Measurements from ENCODE around the gene RHBDD1. TPM values are rescaled to one million over a fixed set of nuclear protein-coding genes. Genes with fewer than 3 reads are reported as not detected.

Gene RHBDD1
- total RNA-seq, 1 donor from 2014 or later, result 29.9 TPM

- Mint-ChIP-seq H3K27me3 (ENCODE audit: unreplicated experiment) (no peaks in the 10 kb centered on the region), H3K4me3 (ENCODE audit: unreplicated experiment) (peak overlapping the region; percentile 86), H3K4me1 (ENCODE audit: low read depth, unreplicated experiment) (peaks cover 34% of the 10 kb centered on the region), H3K9me3 (ENCODE audit: unreplicated experiment) (peaks cover 2% of the 10 kb centered on the region), H3K27ac (ENCODE audit: unreplicated experiment) (peak overlapping the region; percentile 78), H3K36me3 (ENCODE audit: unreplicated experiment) (no peaks in the 10 kb centered on the region)
- TF ChIP-seq CTCF (IDR thresholded peaks at IDR 0.05; ENCODE audit: partially characterized antibody, unreplicated experiment), result no peak
- peak; percentile 37 for DNase-seq
Measured at GRCh38 chr2:226791056-226791486, 44.8 kb upstream of the RHBDD1 start.

- peak; percentile 63 for TF ChIP-seq CTCF (IDR thresholded peaks at IDR 0.05; ENCODE audit: partially characterized antibody, unreplicated experiment)
- peaks cover 2% of the 10 kb centered on the region for H3K27me3 Mint-ChIP-seq (ENCODE audit: unreplicated experiment)
- peaks cover 2% of the 10 kb centered on the region for H3K9me3 Mint-ChIP-seq (ENCODE audit: unreplicated experiment)
- peak; percentile 96 for DNase-seq
- H3K36me3 Mint-ChIP-seq (ENCODE audit: unreplicated experiment), result no peaks in the 10 kb centered on the region
- H3K4me1 Mint-ChIP-seq (ENCODE audit: low read depth, unreplicated experiment), result peaks cover 39% of the 10 kb centered on the region
- peak overlapping the region; percentile 88 for H3K4me3 Mint-ChIP-seq (ENCODE audit: unreplicated experiment)
- H3K27ac Mint-ChIP-seq (ENCODE audit: unreplicated experiment), result peak overlapping the region; percentile 92
Measured at GRCh38 chr2:226791487-226792081, 44.3 kb upstream of the RHBDD1 start.

- Mint-ChIP-seq H3K4me1 (ENCODE audit: low read depth, unreplicated experiment) (peaks cover 43% of the 10 kb centered on the region), H3K36me3 (ENCODE audit: unreplicated experiment) (no peaks in the 10 kb centered on the region), H3K27ac (ENCODE audit: unreplicated experiment) (peak overlapping the region; percentile 92), H3K27me3 (ENCODE audit: unreplicated experiment) (peaks cover 3% of the 10 kb centered on the region), H3K4me3 (ENCODE audit: unreplicated experiment) (peak overlapping the region; percentile 88), H3K9me3 (ENCODE audit: unreplicated experiment) (peaks cover 2% of the 10 kb centered on the region)
- DNase-seq, result no peak
- TF ChIP-seq CTCF (IDR thresholded peaks at IDR 0.05; ENCODE audit: partially characterized antibody, unreplicated experiment), result no peak
Measured at GRCh38 chr2:226792155-226792881, 43.5 kb upstream of the RHBDD1 start.

GRCh38 chr2:226793646-226794045 is 42.2 kb upstream of the RHBDD1 start:
- Mint-ChIP-seq H3K4me1 (ENCODE audit: low read depth, unreplicated experiment) (peaks cover 43% of the 10 kb centered on the region), H3K9me3 (ENCODE audit: unreplicated experiment) (peaks cover 2% of the 10 kb centered on the region), H3K27me3 (ENCODE audit: unreplicated experiment) (peaks cover 7% of the 10 kb centered on the region), H3K27ac (ENCODE audit: unreplicated experiment) (no peak overlapping the region), H3K4me3 (ENCODE audit: unreplicated experiment) (peak overlapping the region; percentile 73), H3K36me3 (ENCODE audit: unreplicated experiment) (no peaks in the 10 kb centered on the region)
- TF ChIP-seq CTCF (IDR thresholded peaks at IDR 0.05; ENCODE audit: partially characterized antibody, unreplicated experiment), result no peak
- no peak for DNase-seq

- Mint-ChIP-seq H3K27ac (ENCODE audit: unreplicated experiment) (peak overlapping the region; percentile 57), H3K4me1 (ENCODE audit: low read depth, unreplicated experiment) (peaks cover 43% of the 10 kb centered on the region), H3K9me3 (ENCODE audit: unreplicated experiment) (peaks cover 2% of the 10 kb centered on the region), H3K4me3 (ENCODE audit: unreplicated experiment) (peak overlapping the region; percentile 73), H3K27me3 (ENCODE audit: unreplicated experiment) (peaks cover 7% of the 10 kb centered on the region), H3K36me3 (ENCODE audit: unreplicated experiment) (no peaks in the 10 kb centered on the region)
- DNase-seq, result no peak
- TF ChIP-seq CTCF (IDR thresholded peaks at IDR 0.05; ENCODE audit: partially characterized antibody, unreplicated experiment), result no peak
Measured at GRCh38 chr2:226794196-226794661, 41.6 kb upstream of the RHBDD1 start.

Measured in glutamatergic neuron (in vitro differentiated cells).